RKO (cell line): ENCODE measurements around the gene MTFR2.
"Not testable (repeated sequence)": the region's sequence is repeated elsewhere in the genome, so short reads cannot be mapped to it uniquely, and the experiment has no call there.

Experiments
- DNase-seq: peaks from one replicate; pipeline ENCODE4 v3.0.0-alpha.2; 2016; ENCODE audit warnings: low spot score

MTFR2 gene

DNA sequence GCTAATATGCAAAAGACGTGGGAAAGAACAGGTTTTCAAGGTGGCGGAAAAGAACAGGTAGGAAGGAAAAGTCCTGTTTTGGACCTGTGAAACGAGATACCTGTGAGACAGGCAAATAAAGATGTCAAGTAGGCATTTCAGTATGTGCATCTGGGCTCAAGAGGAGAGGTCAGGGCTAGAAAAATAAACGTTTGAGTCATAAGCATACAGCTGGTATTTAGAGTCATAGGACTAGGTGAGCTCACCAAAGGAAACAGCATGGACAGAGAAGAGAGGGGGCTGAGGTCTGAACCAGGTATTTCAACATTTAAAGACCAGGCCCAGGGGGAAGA is 14.9 kb downstream of the MTFR2 start:
- DNase-seq = no peak

DNA sequence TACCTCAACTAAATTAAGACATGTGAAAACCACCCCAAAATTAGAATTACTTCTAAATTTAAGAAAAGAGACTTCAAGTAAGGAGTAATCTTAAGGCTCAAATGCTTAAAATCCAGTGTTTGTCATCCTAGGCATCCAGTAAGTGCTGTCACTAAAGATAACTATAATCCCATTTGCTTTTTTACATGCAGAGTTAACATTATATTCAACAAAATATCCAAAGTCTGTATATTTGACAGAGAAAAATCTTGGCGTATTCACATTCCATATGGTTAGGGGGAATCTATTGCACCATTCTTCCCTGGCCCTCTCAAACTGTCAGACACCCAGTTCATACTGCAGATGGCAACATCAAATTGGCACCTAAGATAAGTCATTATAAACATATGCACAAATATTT is 17.4 kb downstream of the MTFR2 start:
- no peak for DNase-seq

DNA sequence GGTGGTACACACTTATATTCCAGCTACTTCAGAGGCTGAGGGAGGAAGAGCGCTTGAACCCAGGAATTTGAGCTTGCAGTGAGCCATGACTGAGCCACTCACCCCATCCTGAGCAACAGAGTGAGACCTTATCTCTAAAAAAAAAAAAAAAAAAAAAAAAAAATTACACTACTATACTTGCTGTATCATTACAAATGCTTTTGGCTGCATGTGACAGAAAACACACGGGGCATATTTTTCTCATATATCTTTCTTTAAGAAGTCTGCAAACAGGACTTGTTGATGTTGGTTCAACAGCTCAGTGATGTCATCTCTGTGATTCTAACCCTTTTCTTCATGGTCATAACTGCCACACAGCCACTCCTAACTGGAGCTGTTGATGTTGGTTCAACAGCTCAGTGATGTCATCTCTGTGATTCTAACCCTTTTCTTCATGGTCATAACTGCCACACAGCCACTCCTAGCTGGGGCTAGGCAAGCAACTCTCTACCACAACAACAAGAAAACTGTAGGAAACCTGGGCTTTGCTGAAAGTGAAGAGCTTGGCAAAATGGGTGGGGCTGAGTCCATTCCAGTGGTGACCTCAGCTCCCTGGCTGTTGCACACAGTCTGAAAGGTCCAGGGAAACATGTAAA is 19.8 kb downstream of the MTFR2 start:
- DNase-seq = no peak

DNA sequence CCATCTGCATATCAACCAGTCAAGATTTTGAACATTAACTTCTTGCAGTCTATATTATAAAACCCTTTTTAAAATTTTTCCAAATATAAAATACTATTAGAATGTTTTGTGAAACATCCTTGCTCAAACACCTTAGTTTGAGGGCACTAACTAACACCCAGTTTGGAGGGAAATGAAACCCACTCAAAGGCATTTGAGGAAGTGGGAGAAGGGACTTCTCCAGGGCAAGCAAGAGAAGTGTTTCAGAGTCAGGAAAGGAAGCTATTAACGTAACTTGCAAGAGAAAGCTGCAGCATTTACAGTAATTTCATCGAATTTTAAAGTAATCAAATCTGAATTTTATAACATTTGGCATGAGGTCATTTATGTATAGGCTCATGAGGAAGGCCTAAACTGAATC is 21.3 kb downstream of the MTFR2 start:
- no peak for DNase-seq

GRCh38 chr6:136226674-136227377 is 23.3 kb downstream of the MTFR2 start:
- no peak for DNase-seq

GRCh38 chr6:136226027-136226673 is 24.0 kb downstream of the MTFR2 start:
- peak; percentile 66 for DNase-seq

DNA sequence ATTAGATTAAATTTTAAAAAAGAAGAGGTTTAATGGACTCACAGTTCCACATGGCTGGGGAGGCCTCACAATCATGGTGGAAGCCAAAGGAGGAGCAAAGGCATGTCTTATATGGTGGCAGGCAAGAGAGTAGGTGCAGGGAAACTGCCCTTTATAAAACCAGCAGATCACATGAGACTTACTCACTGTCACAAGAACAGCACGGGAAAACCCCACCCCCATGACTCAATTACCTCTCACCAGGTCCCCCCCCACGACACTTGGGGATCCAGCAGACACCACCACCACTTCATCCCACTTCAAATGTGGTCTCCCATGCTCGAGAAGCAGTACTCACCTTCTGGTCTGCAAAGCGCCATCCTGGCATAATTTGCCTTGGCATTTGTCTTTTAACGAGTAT is 24.6 kb downstream of the MTFR2 start:
- DNase-seq = peak; percentile 53

- DNase-seq = not testable (repeated sequence)
Measured at GRCh38 chr6:136224974-136225373, 25.1 kb downstream of the MTFR2 start.

DNA sequence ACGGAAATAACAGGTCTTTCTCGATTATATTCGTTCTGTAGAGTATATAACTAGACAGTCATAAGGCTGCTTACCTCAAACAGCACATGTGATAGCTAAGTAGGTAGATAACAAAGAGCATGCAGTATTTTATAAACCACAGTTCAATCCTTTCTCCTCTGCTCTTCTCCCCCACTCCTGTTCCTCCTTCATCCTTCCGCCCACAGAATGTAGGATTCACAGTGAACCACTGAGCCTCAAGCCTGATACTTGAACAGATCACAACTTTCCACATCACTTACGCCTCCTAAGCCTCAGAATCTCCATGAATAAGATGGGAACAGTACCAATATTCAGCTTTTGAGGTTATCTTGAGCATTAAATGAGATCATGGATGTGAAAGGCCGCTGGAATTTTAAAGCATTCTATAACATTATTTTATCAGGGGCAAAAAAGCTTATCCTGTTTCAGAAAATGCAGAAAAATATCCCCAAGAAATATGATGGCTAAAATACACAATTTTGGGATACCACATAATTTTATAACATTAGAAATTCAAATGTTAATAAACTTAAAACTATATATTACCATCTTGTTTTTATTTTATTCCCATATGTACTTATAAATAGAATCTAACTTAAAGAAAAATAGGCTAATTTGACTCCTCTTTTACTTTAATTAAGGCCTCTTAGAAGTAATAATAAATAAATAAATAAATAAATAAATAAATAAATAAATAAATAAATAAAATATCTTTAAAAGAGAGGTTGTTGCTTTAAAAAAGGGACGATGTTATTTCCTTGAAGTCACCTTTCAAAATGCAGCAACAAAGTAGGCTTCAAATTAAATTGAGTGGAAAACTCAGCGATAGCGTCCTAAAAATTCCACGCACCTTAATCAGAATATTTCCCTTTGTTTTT is 33.4 kb downstream of the MTFR2 start:
- no peak for DNase-seq

DNA sequence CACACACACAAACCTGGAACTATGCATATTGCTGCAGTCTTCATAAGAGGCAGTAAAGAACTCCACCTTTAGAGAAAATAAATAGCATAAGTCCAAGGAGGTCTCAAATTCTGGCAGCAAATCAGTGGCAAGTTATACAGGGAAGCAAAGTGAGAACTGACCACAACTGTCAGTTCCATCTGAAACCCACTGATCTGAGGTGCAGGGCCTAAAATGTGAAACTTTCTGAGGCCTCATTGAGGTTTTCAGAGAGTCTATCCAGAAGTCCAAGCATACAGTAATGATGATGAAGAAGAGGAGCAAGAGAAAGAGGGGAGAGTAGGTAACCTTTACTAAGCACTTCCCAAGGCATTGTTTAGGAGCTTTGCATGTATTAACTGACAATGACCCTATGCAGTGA is 36.3 kb downstream of the MTFR2 start:
- DNase-seq = no peak

GRCh38 chr6:136213012-136213539 is 37.0 kb downstream of the MTFR2 start:
- no peak for DNase-seq

- DNase-seq = no peak
Measured at GRCh38 chr6:136212608-136213007, 37.5 kb downstream of the MTFR2 start.

GRCh38 chr6:136210398-136211165 is 39.5 kb downstream of the MTFR2 start:
- DNase-seq = no peak

DNA sequence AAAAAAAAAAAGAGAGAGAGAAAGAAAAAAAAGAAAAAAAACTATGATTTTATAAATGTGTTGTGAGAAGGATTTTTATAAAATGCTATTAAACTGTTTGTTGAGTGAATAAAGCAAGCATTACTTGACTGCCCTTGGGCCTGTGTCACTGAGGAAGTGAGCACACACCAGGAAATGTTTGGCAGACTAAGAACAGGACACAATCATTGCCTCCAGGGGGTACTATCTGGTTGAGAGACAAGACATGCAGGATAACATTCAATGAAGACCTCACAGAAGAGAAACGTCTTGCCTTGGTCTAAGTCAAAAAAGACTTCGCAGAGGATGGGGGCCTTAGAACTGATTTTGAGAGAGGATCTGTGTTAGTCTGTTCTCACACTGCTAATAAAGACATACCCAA is 40.6 kb downstream of the MTFR2 start:
- DNase-seq = no peak

- no peak for DNase-seq
Measured at GRCh38 chr6:136208783-136209182, 41.3 kb downstream of the MTFR2 start.

DNA sequence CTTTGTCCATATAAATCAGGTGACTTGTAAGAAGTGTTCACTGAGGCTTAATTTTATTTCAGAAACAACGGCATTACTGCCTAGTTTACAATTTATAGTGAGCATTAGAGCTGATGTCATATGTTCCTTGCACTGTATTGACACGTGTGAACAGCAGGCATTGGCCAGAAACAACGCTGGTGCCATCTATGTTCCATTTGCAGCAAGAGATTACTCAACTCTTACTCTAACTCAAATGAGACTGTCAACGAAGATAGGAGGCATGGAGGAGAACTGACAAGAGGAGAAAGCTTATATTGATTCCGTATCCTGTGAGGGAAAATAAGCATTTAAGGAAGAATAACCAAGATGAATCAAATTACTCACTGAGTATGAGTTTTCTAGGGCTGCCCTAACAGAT is 48.4 kb downstream of the MTFR2 start:
- DNase-seq = no peak

GRCh38 chr6:136192902-136193301 is 57.2 kb downstream of the MTFR2 start:
- no peak for DNase-seq

- DNase-seq = no peak
Measured at GRCh38 chr6:136191606-136192312, 58.4 kb downstream of the MTFR2 start.

- DNase-seq = no peak
Measured at GRCh38 chr6:136189104-136189503, 61.0 kb downstream of the MTFR2 start.

DNA sequence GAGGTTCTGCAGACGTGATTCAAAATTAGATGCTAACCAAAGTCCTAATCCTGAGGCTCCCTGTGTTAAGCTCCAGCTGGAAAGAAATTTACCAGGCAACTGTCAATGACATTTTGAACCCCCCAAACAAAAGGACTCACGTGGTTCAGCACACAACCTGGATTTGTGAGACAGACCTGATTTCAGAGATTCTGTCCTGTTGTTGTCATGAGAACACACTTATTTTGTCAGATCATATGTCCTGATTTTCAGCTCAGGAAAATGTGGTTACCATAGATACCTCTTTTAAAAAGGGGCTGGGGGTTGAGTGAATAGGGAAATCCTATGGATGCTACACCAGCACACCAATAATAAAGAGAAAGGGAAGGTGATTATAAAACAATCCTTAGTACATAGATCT is 61.6 kb downstream of the MTFR2 start:
- no peak for DNase-seq

GRCh38 chr6:136186363-136186762 is 63.7 kb downstream of the MTFR2 start:
- DNase-seq = no peak
